ENCODE data around the gene SH3PXD2B.

The SH3PXD2B gene

DNA sequence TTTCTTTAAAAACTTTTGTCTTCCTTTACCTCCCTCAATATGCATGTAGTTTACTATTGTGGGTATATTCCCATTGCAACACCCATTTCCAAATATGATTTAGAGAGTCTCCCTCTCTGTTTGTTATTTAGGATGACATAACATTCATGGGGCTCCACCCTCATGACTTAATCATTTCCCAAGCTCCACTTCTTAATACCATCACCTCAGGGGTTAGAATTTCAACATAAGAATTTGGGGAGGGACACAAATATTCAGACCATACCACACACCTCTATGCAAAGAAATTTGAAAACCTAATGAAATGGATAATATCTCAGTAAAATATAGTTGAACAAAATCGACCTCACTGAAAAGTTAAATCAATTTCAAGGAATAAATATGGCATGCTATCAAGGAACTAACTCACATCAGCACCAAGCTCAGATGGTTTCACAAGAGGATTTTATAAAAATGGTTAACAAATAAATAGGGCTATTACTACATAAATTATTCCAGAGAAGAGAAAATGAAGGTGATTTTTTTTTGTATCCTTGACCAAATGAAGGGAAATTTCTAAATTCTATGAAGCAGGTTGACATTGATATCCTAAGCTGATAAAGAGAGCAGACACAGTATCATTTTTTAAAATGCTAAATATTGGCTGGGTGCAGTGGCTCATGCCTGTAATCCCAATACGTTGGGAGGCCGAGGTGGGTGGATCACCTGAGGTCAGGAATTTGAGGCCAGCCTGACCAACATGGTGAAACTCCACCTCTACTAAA lies 150.6 kb downstream of the SH3PXD2B start:
- H2BK120ac ChIP-seq (ENCODE audit: insufficient read depth, low read length, poor library complexity), result no peak overlapping the region
- H4K12ac ChIP-seq (ENCODE audit: low read depth, low read length), result no peak overlapping the region
- H3K9ac ChIP-seq (ENCODE audit: low read length), result no peak overlapping the region
- H4K91ac ChIP-seq (ENCODE audit: low read depth, low read length), result no peak overlapping the region
- H3K23ac ChIP-seq (ENCODE audit: low read length), result no peak overlapping the region
- peak overlapping the region; percentile 31 for H2BK5ac ChIP-seq (ENCODE audit: low read depth, low read length, poor library complexity)
- H2AK5ac ChIP-seq (ENCODE audit: low read length), result no peak overlapping the region
- no peaks in the 10 kb centered on the region for H3K79me2 ChIP-seq (ENCODE audit: control insufficient read depth, insufficient read depth, low read length, poor library complexity)
- H3K4me1 ChIP-seq (ENCODE audit: control insufficient read depth in 1 of 2, insufficient read depth in 2 of 2, low read length in 2 of 2), result no peaks in the 10 kb centered on the region
- no peak overlapping the region for H4K8ac ChIP-seq (ENCODE audit: low read depth, low read length)
- H2BK12ac ChIP-seq (ENCODE audit: low read length), result no peak overlapping the region
- no peak overlapping the region for H3K27ac ChIP-seq (ENCODE audit: low read depth, low read length)
- no peak overlapping the region for H3K14ac ChIP-seq (ENCODE audit: low read length)
- DNase-seq, result peak in 1 of 2 donors; percentile 36
- no peak overlapping the region for H3K4ac ChIP-seq (ENCODE audit: low read depth, low read length)
- WGBS (ENCODE audit: extremely low coverage, insufficient coverage, insufficient read length), result no CpG with 5 or more reads among the region's 3 CpGs
- no peak overlapping the region for H3K4me3 ChIP-seq (ENCODE audit: low read depth, low read length)
- no peak overlapping the region for H3K4me2 ChIP-seq (ENCODE audit: low read length)
- H3K9me3 ChIP-seq (ENCODE audit: insufficient read depth, low read depth, low read length), result no peaks in the 10 kb centered on the region
- no peak overlapping the region for H3K18ac ChIP-seq (ENCODE audit: low read length)
- H3K27me3 ChIP-seq (ENCODE audit: insufficient read depth, low read length), result no peaks in the 10 kb centered on the region
- peaks cover 2% of the 10 kb centered on the region for H3K79me1 ChIP-seq (ENCODE audit: low read length)
- no peaks in the 10 kb centered on the region for H3K36me3 ChIP-seq (ENCODE audit: control insufficient read depth in 1 of 2, insufficient read depth in 2 of 2, low read length in 2 of 2)
- no peak overlapping the region for H2AFZ ChIP-seq (ENCODE audit: insufficient read depth, low read length, poor library complexity)

DNA sequence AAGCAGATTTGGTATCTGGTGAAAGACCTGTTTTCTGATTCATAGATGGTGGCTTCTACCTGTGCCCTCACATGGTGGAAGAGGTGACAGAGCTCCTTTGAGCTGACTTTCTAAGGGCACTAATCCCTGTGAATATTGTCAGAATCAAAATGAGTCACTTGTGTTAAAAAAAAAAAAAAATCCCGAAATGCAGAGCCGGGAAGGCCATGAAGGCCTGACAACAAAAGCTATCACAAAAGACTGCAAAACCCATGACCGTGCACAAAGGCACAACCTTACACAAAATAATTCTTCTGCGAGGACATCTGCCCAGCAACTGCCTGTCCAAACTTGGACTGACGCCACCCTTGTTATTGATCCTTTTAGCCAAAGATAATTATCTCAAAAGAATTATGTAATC lies 151.2 kb downstream of the SH3PXD2B start:
- no peak overlapping the region for H3K18ac ChIP-seq (ENCODE audit: low read length)
- H3K14ac ChIP-seq (ENCODE audit: low read length), result no peak overlapping the region
- WGBS (ENCODE audit: extremely low coverage, insufficient coverage, insufficient read length), result no CpG with 5 or more reads among the region's 5 CpGs
- no peak overlapping the region for H3K4me2 ChIP-seq (ENCODE audit: low read length)
- H3K27ac ChIP-seq (ENCODE audit: low read depth, low read length), result no peak overlapping the region
- no peak overlapping the region for H3K4me3 ChIP-seq (ENCODE audit: low read depth, low read length)
- H4K91ac ChIP-seq (ENCODE audit: low read depth, low read length), result no peak overlapping the region
- no peak overlapping the region for H4K8ac ChIP-seq (ENCODE audit: low read depth, low read length)
- no peaks in the 10 kb centered on the region for H3K36me3 ChIP-seq (ENCODE audit: control insufficient read depth in 1 of 2, insufficient read depth in 2 of 2, low read length in 2 of 2)
- peak overlapping the region; percentile 55 for H2BK120ac ChIP-seq (ENCODE audit: insufficient read depth, low read length, poor library complexity)
- H3K23ac ChIP-seq (ENCODE audit: low read length), result no peak overlapping the region
- DNase-seq, result peak in 1 of 2 donors; percentile 33
- H3K9me3 ChIP-seq (ENCODE audit: insufficient read depth, low read depth, low read length), result no peaks in the 10 kb centered on the region
- H3K4ac ChIP-seq (ENCODE audit: low read depth, low read length), result no peak overlapping the region
- H4K12ac ChIP-seq (ENCODE audit: low read depth, low read length), result no peak overlapping the region
- no peak overlapping the region for H3K9ac ChIP-seq (ENCODE audit: low read length)
- H3K79me1 ChIP-seq (ENCODE audit: low read length), result peaks cover 2% of the 10 kb centered on the region
- no peaks in the 10 kb centered on the region for H3K4me1 ChIP-seq (ENCODE audit: control insufficient read depth in 1 of 2, insufficient read depth in 2 of 2, low read length in 2 of 2)
- H2AFZ ChIP-seq (ENCODE audit: insufficient read depth, low read length, poor library complexity), result no peak overlapping the region
- H2BK12ac ChIP-seq (ENCODE audit: low read length), result no peak overlapping the region
- no peaks in the 10 kb centered on the region for H3K27me3 ChIP-seq (ENCODE audit: insufficient read depth, low read length)
- no peak overlapping the region for H2AK5ac ChIP-seq (ENCODE audit: low read length)
- no peak overlapping the region for H2BK5ac ChIP-seq (ENCODE audit: low read depth, low read length, poor library complexity)
- H3K79me2 ChIP-seq (ENCODE audit: control insufficient read depth, insufficient read depth, low read length, poor library complexity), result no peaks in the 10 kb centered on the region

DNA sequence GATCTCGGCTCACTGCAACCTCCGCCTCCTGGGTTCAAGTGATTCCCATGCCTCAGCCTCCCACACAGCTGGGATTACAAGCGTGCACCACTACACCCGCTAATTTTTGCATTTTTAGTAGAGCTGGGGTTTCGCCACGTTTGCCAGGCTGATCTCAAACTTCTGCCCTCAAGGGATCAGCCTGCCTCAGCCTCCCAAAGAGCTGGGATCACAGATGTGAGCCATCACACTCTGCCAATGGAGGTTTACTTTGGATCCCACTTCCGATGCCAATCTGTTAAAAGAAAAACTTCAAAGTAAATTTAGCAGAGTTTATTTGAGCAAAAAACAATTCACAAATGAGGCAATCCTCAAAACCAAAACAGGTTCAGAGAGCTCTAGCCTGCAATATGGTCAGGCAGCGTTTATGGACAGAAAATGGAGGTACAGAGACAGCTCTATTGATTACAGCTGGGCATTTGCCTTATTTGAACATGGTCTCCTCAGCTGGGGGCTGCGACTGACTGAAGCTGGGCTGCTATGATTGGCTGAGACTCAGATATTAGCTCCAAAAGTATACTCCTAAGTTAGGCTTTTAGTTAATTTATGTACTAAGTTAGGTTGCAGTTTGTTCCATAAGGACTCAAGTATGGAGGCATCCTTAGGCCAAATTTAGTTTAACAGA lies 152.1 kb downstream of the SH3PXD2B start:
- no peak overlapping the region for H2BK5ac ChIP-seq (ENCODE audit: low read depth, low read length, poor library complexity)
- no peaks in the 10 kb centered on the region for H3K9me3 ChIP-seq (ENCODE audit: insufficient read depth, low read depth, low read length)
- H3K27me3 ChIP-seq (ENCODE audit: insufficient read depth, low read length), result no peaks in the 10 kb centered on the region
- no peak overlapping the region for H3K4ac ChIP-seq (ENCODE audit: low read depth, low read length)
- DNase-seq, result no peak
- H4K91ac ChIP-seq (ENCODE audit: low read depth, low read length), result no peak overlapping the region
- no CpG with 5 or more reads among the region's 9 CpGs for WGBS (ENCODE audit: extremely low coverage, insufficient coverage, insufficient read length)
- H3K27ac ChIP-seq (ENCODE audit: low read depth, low read length), result no peak overlapping the region
- no peak overlapping the region for H2BK12ac ChIP-seq (ENCODE audit: low read length)
- no peak overlapping the region for H3K4me3 ChIP-seq (ENCODE audit: low read depth, low read length)
- H3K4me1 ChIP-seq (ENCODE audit: control insufficient read depth in 1 of 2, insufficient read depth in 2 of 2, low read length in 2 of 2), result no peaks in the 10 kb centered on the region
- H3K14ac ChIP-seq (ENCODE audit: low read length), result no peak overlapping the region
- H3K9ac ChIP-seq (ENCODE audit: low read length), result no peak overlapping the region
- no peaks in the 10 kb centered on the region for H3K36me3 ChIP-seq (ENCODE audit: control insufficient read depth in 1 of 2, insufficient read depth in 2 of 2, low read length in 2 of 2)
- H2AK5ac ChIP-seq (ENCODE audit: low read length), result peak overlapping the region; percentile 54
- H3K18ac ChIP-seq (ENCODE audit: low read length), result no peak overlapping the region
- no peak overlapping the region for H3K23ac ChIP-seq (ENCODE audit: low read length)
- peaks cover 2% of the 10 kb centered on the region for H3K79me1 ChIP-seq (ENCODE audit: low read length)
- no peaks in the 10 kb centered on the region for H3K79me2 ChIP-seq (ENCODE audit: control insufficient read depth, insufficient read depth, low read length, poor library complexity)
- no peak overlapping the region for H2AFZ ChIP-seq (ENCODE audit: insufficient read depth, low read length, poor library complexity)
- no peak overlapping the region for H4K12ac ChIP-seq (ENCODE audit: low read depth, low read length)
- no peak overlapping the region for H4K8ac ChIP-seq (ENCODE audit: low read depth, low read length)
- no peak overlapping the region for H3K4me2 ChIP-seq (ENCODE audit: low read length)
- H2BK120ac ChIP-seq (ENCODE audit: insufficient read depth, low read length, poor library complexity), result no peak overlapping the region

DNA sequence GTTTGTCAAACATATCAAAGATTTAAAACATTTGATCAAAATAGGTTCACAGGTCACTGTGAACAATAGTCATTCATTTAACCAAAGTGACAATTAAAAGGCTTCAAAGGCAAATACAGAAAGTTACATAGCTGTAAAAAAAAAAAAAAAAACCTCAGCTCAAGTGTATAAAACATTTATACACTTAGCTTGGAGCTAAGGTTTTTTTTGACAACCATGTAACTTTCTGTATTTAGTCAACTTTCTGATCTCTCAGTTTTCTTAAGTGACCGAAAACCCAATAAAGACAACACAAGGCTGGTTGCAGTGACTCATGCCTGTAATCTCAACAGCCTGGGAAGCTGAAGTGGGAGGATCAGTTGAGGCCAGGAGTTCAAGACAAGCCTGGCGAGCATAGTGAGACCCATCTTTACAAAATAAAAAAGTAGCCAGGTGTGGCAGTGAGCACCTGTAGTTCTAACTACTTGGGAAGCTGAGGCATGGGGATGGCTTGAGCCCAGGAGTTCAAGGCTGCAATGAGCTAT lies 154.3 kb downstream of the SH3PXD2B start:
- Histone ChIP-seq H4K91ac (ENCODE audit: low read depth, low read length) (no peak overlapping the region), H3K79me2 (ENCODE audit: control insufficient read depth, insufficient read depth, low read length, poor library complexity) (no peaks in the 10 kb centered on the region), H3K9ac (ENCODE audit: low read length) (no peak overlapping the region), H3K4me3 (ENCODE audit: low read depth, low read length) (no peak overlapping the region), H3K36me3 (ENCODE audit: control insufficient read depth in 1 of 2, insufficient read depth in 2 of 2, low read length in 2 of 2) (no peaks in the 10 kb centered on the region), H2BK120ac (ENCODE audit: insufficient read depth, low read length, poor library complexity) (no peak overlapping the region), H4K12ac (ENCODE audit: low read depth, low read length) (no peak overlapping the region), H3K23ac (ENCODE audit: low read length) (no peak overlapping the region), H2BK12ac (ENCODE audit: low read length) (no peak overlapping the region), H3K27me3 (ENCODE audit: insufficient read depth, low read length) (no peaks in the 10 kb centered on the region), H3K18ac (ENCODE audit: low read length) (no peak overlapping the region), H3K4me1 (ENCODE audit: control insufficient read depth in 1 of 2, insufficient read depth in 2 of 2, low read length in 2 of 2) (no peaks in the 10 kb centered on the region), H3K9me3 (ENCODE audit: insufficient read depth, low read depth, low read length) (no peaks in the 10 kb centered on the region), H2AFZ (ENCODE audit: insufficient read depth, low read length, poor library complexity) (no peak overlapping the region), H2BK5ac (ENCODE audit: low read depth, low read length, poor library complexity) (no peak overlapping the region), H2AK5ac (ENCODE audit: low read length) (no peak overlapping the region), H4K8ac (ENCODE audit: low read depth, low read length) (no peak overlapping the region), H3K14ac (ENCODE audit: low read length) (no peak overlapping the region), H3K4me2 (ENCODE audit: low read length) (no peak overlapping the region), H3K27ac (ENCODE audit: low read depth, low read length) (no peak overlapping the region), H3K79me1 (ENCODE audit: low read length) (peaks cover 2% of the 10 kb centered on the region), H3K4ac (ENCODE audit: low read depth, low read length) (no peak overlapping the region)
- WGBS (ENCODE audit: extremely low coverage, insufficient coverage, insufficient read length), result no CpG with 5 or more reads among the region's 2 CpGs
- no peak for DNase-seq
